A549 (cell line): ENCODE measurements around the gene DLGAP1. TPM values are rescaled to one million over a fixed set of nuclear protein-coding genes. Genes with fewer than 3 reads are reported as not detected.

ENCODE experiments used
- BHLHE40 ChIP-seq: IDR thresholded peaks from 2 replicates; pipeline ENCODE4 v1.6.1; 2012; ENCODE audit warnings: low read depth, low read length, inconsistent platforms
- CBX8 ChIP-seq: fragments of 200-600 bp; sonication (generic); IDR thresholded peaks from 2 replicates; pipeline ENCODE4 v1.6.1; 2016
- CEBPB ChIP-seq, 2 experiments: fragments of >200 bp in 1 of 2; sonication (Bioruptor Twin) in 1 of 2; formaldehyde crosslinking in 1 of 2; IDR thresholded peaks; 2 replicates each; pipeline ENCODE4 v1.6.1; 2012 to 2016
- CHD2 ChIP-seq: fragments of 150-350 bp; IDR thresholded peaks from 2 replicates; pipeline ENCODE4 v1.6.1; 2014; ENCODE audit warnings: low read length; ENCODE audit not compliant: partially characterized antibody
- CHD4 ChIP-seq: fragments of 200-600 bp; sonication (generic); IDR thresholded peaks from 2 replicates; pipeline ENCODE4 v1.6.1; 2016; ENCODE audit warnings: antibody characterized with exemption, mild to moderate bottlenecking, borderline replicate concordance
- EHF ChIP-seq: fragments of 250-450 bp; sonication (Bioruptor Pico); IDR thresholded peaks from 2 replicates; pipeline ENCODE4 v1.5.0; 2020; ENCODE audit warnings: mild to moderate bottlenecking
- EHMT2 ChIP-seq: fragments of 200-600 bp; sonication (generic); IDR thresholded peaks from 2 replicates; pipeline ENCODE4 v1.6.1; 2016; ENCODE audit warnings: antibody characterized with exemption, low read depth, mild to moderate bottlenecking, moderate library complexity
- EP300 ChIP-seq, 2 experiments: fragments of >200 bp; sonication (Bioruptor Twin); formaldehyde crosslinking; IDR thresholded peaks; 2 replicates in 1 of 2; 3 replicates in 1 of 2; pipeline ENCODE4 v1.6.1; 2016 to 2017
- FOSB ChIP-seq: fragments of 250-450 bp; sonication (Bioruptor Pico); IDR thresholded peaks from 2 replicates; pipeline ENCODE4 v1.5.0; 2020; ENCODE audit warnings: mild to moderate bottlenecking, moderate library complexity
- FOSL2 ChIP-seq, 2 experiments: fragments of 450-650 bp in 1 of 2; fragments of >200 bp in 1 of 2; sonication (Bioruptor Twin) in 1 of 2; formaldehyde crosslinking; IDR thresholded peaks; 2 replicates each; pipeline versions ENCODE4 v1.5.0 to v1.6.1; 2016 to 2020; ENCODE audit warnings: mild to moderate bottlenecking in 1 of 2, moderate library complexity in 1 of 2
- FOXS1 ChIP-seq: fragments of 250-450 bp; sonication (Bioruptor Pico); IDR thresholded peaks from 2 replicates; pipeline ENCODE4 v1.5.0; 2020; ENCODE audit warnings: mild to moderate bottlenecking, moderate library complexity
- HDAC2 ChIP-seq: fragments of 200-600 bp; sonication (generic); IDR thresholded peaks from 2 replicates; pipeline ENCODE4 v1.6.1; 2016
- HEYL ChIP-seq: fragments of 250-450 bp; sonication (Bioruptor Pico); IDR thresholded peaks from 2 replicates; pipeline ENCODE4 v1.8.0; 2021; ENCODE audit warnings: mild to moderate bottlenecking, moderate library complexity
- HOXA7 ChIP-seq: fragments of 250-450 bp; sonication (Bioruptor Pico); IDR thresholded peaks from 2 replicates; pipeline ENCODE4 v1.5.0; 2020; ENCODE audit warnings: mild to moderate bottlenecking, moderate library complexity
- JUN ChIP-seq, 2 experiments: fragments of >200 bp; sonication (Bioruptor Twin); formaldehyde crosslinking; IDR thresholded peaks; 2 replicates in 1 of 2; 3 replicates in 1 of 2; pipeline ENCODE4 v1.6.1; 2016 to 2017
- JUNB ChIP-seq: fragments of >200 bp; sonication (Bioruptor Twin); formaldehyde crosslinking; IDR thresholded peaks from 2 replicates; pipeline ENCODE4 v1.6.1; 2016
- KDM1A ChIP-seq: fragments of 200-600 bp; sonication (generic); IDR thresholded peaks from 2 replicates; pipeline ENCODE4 v1.6.1; 2016; ENCODE audit warnings: low read depth, mild to moderate bottlenecking
- KDM5A ChIP-seq: fragments of 200-600 bp; sonication (generic); IDR thresholded peaks from 2 replicates; pipeline ENCODE4 v1.6.1; 2016; ENCODE audit warnings: antibody characterized with exemption, mild to moderate bottlenecking
- MAFK ChIP-seq: fragments of 450-650 bp; IDR thresholded peaks from 2 replicates; pipeline ENCODE4 v1.6.1; 2014; ENCODE audit not compliant: partially characterized antibody
- MAZ ChIP-seq: fragments of 150-350 bp; IDR thresholded peaks from 2 replicates; pipeline ENCODE4 v1.6.1; 2014; ENCODE audit warnings: antibody characterized with exemption, low read depth, low read length, borderline replicate concordance
- MYC ChIP-seq: IDR thresholded peaks from 2 replicates; pipeline ENCODE4 v1.6.1; 2012; ENCODE audit warnings: mild to moderate bottlenecking, inconsistent platforms, low read length, improper control_type of control experiment, borderline replicate concordance
- NPAS2 ChIP-seq: fragments of 250-450 bp; sonication (Bioruptor Pico); IDR thresholded peaks from 2 replicates; pipeline ENCODE4 v1.8.0; 2022; ENCODE audit warnings: mild to moderate bottlenecking, moderate library complexity, borderline replicate concordance
- NR3C1 ChIP-seq: fragments of >200 bp; sonication (Bioruptor Twin); formaldehyde crosslinking; IDR thresholded peaks from 3 replicates; pipeline ENCODE4 v1.6.1; 2017
- POLR2A ChIP-seq: IDR thresholded peaks from 2 replicates; pipeline ENCODE4 v1.6.1; 2012; ENCODE audit warnings: mild to moderate bottlenecking, low read length
- POLR2AphosphoS2 ChIP-seq: conservative IDR thresholded peaks from 2 replicates; pipeline ENCODE4 v1.6.1; 2012; ENCODE audit warnings: low read length, improper control_type of control experiment, inconsistent platforms
- RAD21 ChIP-seq, 2 experiments: fragments of >200 bp in 1 of 2; sonication (Bioruptor Twin) in 1 of 2; formaldehyde crosslinking in 1 of 2; IDR thresholded peaks in 1 of 2; conservative IDR thresholded peaks in 1 of 2; 2 replicates in 1 of 2; 3 replicates in 1 of 2; pipeline ENCODE4 v1.6.1; 2012 to 2018; ENCODE audit warnings: inconsistent platforms in 1 of 2
- RCOR1 ChIP-seq: fragments of 150-350 bp; IDR thresholded peaks from 2 replicates; pipeline ENCODE4 v1.6.1; 2014; ENCODE audit warnings: antibody characterized with exemption, low read length, low read depth
- RFX5 ChIP-seq: fragments of 450-650 bp; IDR thresholded peaks from 2 replicates; pipeline ENCODE4 v1.7.1; 2014; ENCODE audit warnings: antibody characterized with exemption, mild to moderate bottlenecking, moderate library complexity
- RNF2 ChIP-seq: fragments of 200-600 bp; sonication (generic); IDR thresholded peaks from 2 replicates; pipeline ENCODE4 v1.6.1; 2016; ENCODE audit warnings: low read depth, mild to moderate bottlenecking, antibody characterized with exemption, moderate library complexity, borderline replicate concordance
- SMC3 ChIP-seq: fragments of >200 bp; sonication (Bioruptor Twin); formaldehyde crosslinking; IDR thresholded peaks from 3 replicates; pipeline ENCODE4 v1.6.1; 2018; ENCODE audit warnings: inconsistent platforms
- SREBF2 ChIP-seq: fragments of 450-650 bp; IDR thresholded peaks from 2 replicates; pipeline ENCODE4 v1.6.1; 2014; ENCODE audit warnings: mild to moderate bottlenecking, moderate library complexity
- TFCP2L1 ChIP-seq: fragments of 250-450 bp; sonication (Bioruptor Pico); IDR thresholded peaks from 2 replicates; pipeline ENCODE4 v1.5.0; 2021; ENCODE audit warnings: mild to moderate bottlenecking
- TP53 ChIP-seq: fragments of 250-450 bp; sonication (Bioruptor Pico); IDR thresholded peaks from 2 replicates; pipeline ENCODE4 v1.5.0; 2021; ENCODE audit warnings: mild to moderate bottlenecking, moderate library complexity
- ZC3H11A ChIP-seq: fragments of 450-650 bp; IDR thresholded peaks from 2 replicates; pipeline ENCODE4 v1.6.1; 2014; ENCODE audit warnings: antibody characterized with exemption, mild to moderate bottlenecking
- ZFP36 ChIP-seq: fragments of 450-650 bp; IDR thresholded peaks from 2 replicates; pipeline ENCODE4 v1.6.1; 2014; ENCODE audit warnings: borderline replicate concordance; ENCODE audit not compliant: partially characterized antibody
- ZSCAN20 ChIP-seq: fragments of 250-450 bp; sonication (Bioruptor Pico); IDR thresholded peaks from 2 replicates; pipeline ENCODE4 v1.8.0; 2022; ENCODE audit warnings: mild to moderate bottlenecking, moderate library complexity
- polyA plus RNA-seq, 4 experiments: library from polyadenylated mRNA; depleted of rRNA in 3 of 4; stranded (reverse); fragments of >200 nt; fragmentation: RNase III in 1 of 4; extraction: RNeasy Plus Mini Kit Qiagen cat#74134 plus additional on column Dnase treatment in 1 of 4; gene quantifications; 2 replicates in 3 of 4; 3 replicates in 1 of 4; pipeline ENCODE4 v1.2.3, GENCODE V29; 2011 to 2017
- TF ChIP-seq, protein P1 (sequence below): IDR thresholded peaks from 2 replicates; pipeline ENCODE4 v1.6.1; 2012
- TF ChIP-seq, protein P2 (sequence below): fragments of >200 bp; sonication (Bioruptor Twin); formaldehyde crosslinking; IDR thresholded peaks from 3 replicates; pipeline ENCODE4 v1.6.1; 2016
- TF ChIP-seq, protein P3 (sequence below): IDR thresholded peaks from 2 replicates; pipeline ENCODE4 v1.6.1; 2012; ENCODE audit warnings: low read depth, borderline replicate concordance
- TF ChIP-seq, protein P4 (sequence below): fragments of >200 bp; sonication (Bioruptor Twin); formaldehyde crosslinking; IDR thresholded peaks from 3 replicates; pipeline ENCODE4 v1.5.1; 2016
- TF ChIP-seq, protein P5 (sequence below): fragments of 150-350 bp; IDR thresholded peaks from 2 replicates; pipeline ENCODE4 v1.6.1; 2014; ENCODE audit warnings: low read depth, mild to moderate bottlenecking, low read length

Gene DLGAP1
- polyA plus RNA-seq, 2 of the 4 experiments (the other 2 are of a cell fraction) = 0.04 to 0.12 TPM

DNA sequence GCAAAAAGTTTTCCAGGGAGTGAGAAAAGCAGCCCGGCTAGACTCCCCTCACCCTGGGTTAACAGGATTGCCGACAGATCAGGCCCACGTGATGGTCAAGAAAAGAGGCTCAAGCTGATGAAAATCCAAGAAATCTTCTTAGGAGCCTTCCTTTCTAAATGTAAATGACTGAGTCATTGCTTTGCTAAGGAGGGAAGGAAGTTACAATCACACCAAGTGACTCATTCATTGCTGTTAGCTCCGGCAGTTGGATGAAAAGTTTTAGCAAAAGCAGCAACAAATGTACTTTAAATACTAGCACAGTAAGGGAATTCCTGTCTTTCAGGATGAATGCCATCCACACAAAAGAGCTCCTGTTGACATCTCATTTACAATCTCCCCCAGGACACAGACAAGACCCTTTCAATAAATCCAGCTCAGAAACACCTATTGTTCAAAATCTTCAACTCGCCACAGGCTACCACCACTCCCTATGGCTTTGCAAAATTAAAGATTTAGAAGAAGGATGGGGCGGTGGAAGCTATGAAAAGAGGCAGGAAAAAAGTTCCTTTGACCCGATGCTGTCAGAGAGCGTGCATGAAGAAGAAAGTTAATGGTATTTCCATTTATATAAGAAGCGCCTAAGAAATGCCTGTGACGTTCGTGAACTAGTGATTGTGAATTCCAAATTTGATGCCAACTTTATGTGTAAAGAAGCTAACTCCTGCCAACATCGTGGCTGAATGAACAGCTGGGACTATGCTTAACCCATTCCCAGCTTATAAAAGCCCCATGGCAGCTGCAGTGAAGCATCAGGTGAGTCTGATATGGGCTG, 851.5 kb downstream of the DLGAP1 start (continued):
- TF ChIP-seq, protein P1, sequence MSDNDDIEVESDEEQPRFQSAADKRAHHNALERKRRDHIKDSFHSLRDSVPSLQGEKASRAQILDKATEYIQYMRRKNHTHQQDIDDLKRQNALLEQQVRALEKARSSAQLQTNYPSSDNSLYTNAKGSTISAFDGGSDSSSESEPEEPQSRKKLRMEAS = peak; percentile 70
- TF ChIP-seq SMC3 (no peak; the same call in 2 of the 3 replicates), RFX5 (no peak), BHLHE40 (no peak), TP53 (peak; percentile 91; the same call in 1 of the 2 replicates), ZSCAN20 (no peak), JUN (IDR thresholded peaks at IDR 0.05) (peak in 1 of 2 experiments; percentile 70; a peak in 4 of 5 replicates), ZFP36 (no peak), RCOR1 (no peak), FOXS1 (CRISPR knock-in tag) (no peak), POLR2A (peak; percentile 15; the same call in 1 of the 2 replicates), HOXA7 (peak; percentile 84), HDAC2 (no peak), FOSL2 (IDR thresholded peaks at IDR 0.05) (peak; percentile 87), FOSL2 (CRISPR knock-in tag; IDR thresholded peaks at IDR 0.05) (peak; percentile 98), MAZ (no peak), MYC (no peak), CHD2 (no peak), CHD4 (no peak), NPAS2 (CRISPR knock-in tag) (no peak), CBX8 (no peak), MAFK (peak; percentile 91), KDM5A (no peak), NR3C1 (no peak), HEYL (CRISPR knock-in tag) (no peak; the same call in 1 of the 2 replicates), SREBF2 (no peak), KDM1A (no peak), TFCP2L1 (CRISPR knock-in tag) (peak; percentile 95), EP300 (IDR thresholded peaks at IDR 0.05) (peak; percentile 88 to 91; a peak in 3 of 5 replicates), EHMT2 (no peak), ZC3H11A (no peak), EHF (CRISPR knock-in tag) (peak; percentile 68; the same call in 1 of the 2 replicates), CEBPB (IDR thresholded peaks at IDR 0.05) (peak in 1 of 2 experiments; percentile 54; a peak in 1 of 4 replicates), RNF2 (no peak), POLR2AphosphoS2 (no peak), JUNB (peak; percentile 88), RAD21 (conservative IDR thresholded peaks at IDR 0.05 in 1 of 2, IDR thresholded peaks at IDR 0.05 in 1 of 2) (no peak; a peak in 1 of 5 replicates), FOSB (CRISPR knock-in tag) (peak; percentile 94)
- TF ChIP-seq, protein P2, sequence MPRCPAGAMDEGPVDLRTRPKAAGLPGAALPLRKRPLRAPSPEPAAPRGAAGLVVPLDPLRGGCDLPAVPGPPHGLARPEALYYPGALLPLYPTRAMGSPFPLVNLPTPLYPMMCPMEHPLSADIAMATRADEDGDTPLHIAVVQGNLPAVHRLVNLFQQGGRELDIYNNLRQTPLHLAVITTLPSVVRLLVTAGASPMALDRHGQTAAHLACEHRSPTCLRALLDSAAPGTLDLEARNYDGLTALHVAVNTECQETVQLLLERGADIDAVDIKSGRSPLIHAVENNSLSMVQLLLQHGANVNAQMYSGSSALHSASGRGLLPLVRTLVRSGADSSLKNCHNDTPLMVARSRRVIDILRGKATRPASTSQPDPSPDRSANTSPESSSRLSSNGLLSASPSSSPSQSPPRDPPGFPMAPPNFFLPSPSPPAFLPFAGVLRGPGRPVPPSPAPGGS = no peak; the same call in 1 of the 3 replicates
- TF ChIP-seq, protein P3, sequence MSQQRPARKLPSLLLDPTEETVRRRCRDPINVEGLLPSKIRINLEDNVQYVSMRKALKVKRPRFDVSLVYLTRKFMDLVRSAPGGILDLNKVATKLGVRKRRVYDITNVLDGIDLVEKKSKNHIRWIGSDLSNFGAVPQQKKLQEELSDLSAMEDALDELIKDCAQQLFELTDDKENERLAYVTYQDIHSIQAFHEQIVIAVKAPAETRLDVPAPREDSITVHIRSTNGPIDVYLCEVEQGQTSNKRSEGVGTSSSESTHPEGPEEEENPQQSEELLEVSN = no peak
- TF ChIP-seq, protein P4, sequence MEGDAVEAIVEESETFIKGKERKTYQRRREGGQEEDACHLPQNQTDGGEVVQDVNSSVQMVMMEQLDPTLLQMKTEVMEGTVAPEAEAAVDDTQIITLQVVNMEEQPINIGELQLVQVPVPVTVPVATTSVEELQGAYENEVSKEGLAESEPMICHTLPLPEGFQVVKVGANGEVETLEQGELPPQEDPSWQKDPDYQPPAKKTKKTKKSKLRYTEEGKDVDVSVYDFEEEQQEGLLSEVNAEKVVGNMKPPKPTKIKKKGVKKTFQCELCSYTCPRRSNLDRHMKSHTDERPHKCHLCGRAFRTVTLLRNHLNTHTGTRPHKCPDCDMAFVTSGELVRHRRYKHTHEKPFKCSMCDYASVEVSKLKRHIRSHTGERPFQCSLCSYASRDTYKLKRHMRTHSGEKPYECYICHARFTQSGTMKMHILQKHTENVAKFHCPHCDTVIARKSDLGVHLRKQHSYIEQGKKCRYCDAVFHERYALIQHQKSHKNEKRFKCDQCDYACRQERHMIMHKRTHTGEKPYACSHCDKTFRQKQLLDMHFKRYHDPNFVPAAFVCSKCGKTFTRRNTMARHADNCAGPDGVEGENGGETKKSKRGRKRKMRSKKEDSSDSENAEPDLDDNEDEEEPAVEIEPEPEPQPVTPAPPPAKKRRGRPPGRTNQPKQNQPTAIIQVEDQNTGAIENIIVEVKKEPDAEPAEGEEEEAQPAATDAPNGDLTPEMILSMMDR = no peak
- TF ChIP-seq, protein P5, sequence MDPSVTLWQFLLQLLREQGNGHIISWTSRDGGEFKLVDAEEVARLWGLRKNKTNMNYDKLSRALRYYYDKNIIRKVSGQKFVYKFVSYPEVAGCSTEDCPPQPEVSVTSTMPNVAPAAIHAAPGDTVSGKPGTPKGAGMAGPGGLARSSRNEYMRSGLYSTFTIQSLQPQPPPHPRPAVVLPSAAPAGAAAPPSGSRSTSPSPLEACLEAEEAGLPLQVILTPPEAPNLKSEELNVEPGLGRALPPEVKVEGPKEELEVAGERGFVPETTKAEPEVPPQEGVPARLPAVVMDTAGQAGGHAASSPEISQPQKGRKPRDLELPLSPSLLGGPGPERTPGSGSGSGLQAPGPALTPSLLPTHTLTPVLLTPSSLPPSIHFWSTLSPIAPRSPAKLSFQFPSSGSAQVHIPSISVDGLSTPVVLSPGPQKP = no peak
